HCT116 (cell line): ENCODE data around the gene ADGRB3. TPM values are rescaled to one million over a fixed set of nuclear protein-coding genes. Genes with fewer than 3 reads are reported as not detected.

Experiments
- ATAC-seq: fragments of 200-7000 bp; cut with Tn5 transposase; 2 replicates; pipeline ENCODE4 v1.9.1; 2020; ENCODE audit warnings: mild to moderate bottlenecking, moderate library complexity
- BruUV-seq: library from RNA; stranded (reverse); fragments of 400-500 nt; replicated peaks from 2 replicates; lab custom pipeline; 2021; lab: Mats Ljungman, UMichigan
- CTCF ChIA-PET: fragments of 300-600 bp; sonication (Branson Sonifier 250); formaldehyde crosslinking; loops from one replicate; lab custom pipeline; 2021; ENCODE audit warnings: antibody characterized with exemption; lab: Charles Lee
- POLR2A ChIA-PET: fragments of 300-600, 350-600 bp; sonication (Branson Sonifier 250); formaldehyde crosslinking; loops from one replicate; lab custom pipeline; 2021; ENCODE audit warnings: antibody characterized with exemption; lab: Charles Lee
- RAD21 ChIA-PET, 2 experiments: fragments of 300-600 bp; sonication (Branson Sonifier 250); formaldehyde crosslinking; loops; one replicate each; lab custom pipeline; 2023; ENCODE audit warnings: low total read pairs in 2 of 2; ENCODE audit not compliant: uncharacterized antibody in 2 of 2, unreplicated experiment in 2 of 2, low non-redundant PET in 1 of 2; lab: Charles Lee
- DNase-seq: peaks from one replicate; pipeline ENCODE4 v3.0.0-alpha.2; 2010; ENCODE audit warnings: low read depth, low spot score
- H2AFZ ChIP-seq: fragments of 200-600 bp; shearing (Covaris generic), sonication (generic); 2 replicates; pipeline ENCODE4 v1.6.1; 2017; ENCODE audit warnings: low read depth, mixed run types, mixed read lengths, antibody characterized with exemption, low read length; ENCODE audit not compliant: poor library complexity, severe bottlenecking
- H3K27ac ChIP-seq: 2 replicates; pipeline ENCODE4 v1.5.1; 2012; ENCODE audit warnings: low read depth, low read length
- H3K27me3 ChIP-seq: fragments of 200-600 bp; sonication (generic); 2 replicates; pipeline ENCODE4 v1.6.1; 2016; ENCODE audit warnings: mixed run types, low read length, mixed read lengths; ENCODE audit not compliant: insufficient read depth
- H3K36me3 ChIP-seq, 2 experiments: fragments of 200-500 bp in 1 of 2; fragments of 200-600 bp in 1 of 2; sonication (Bioruptor generic) in 1 of 2; sonication (generic) in 1 of 2; 2 replicates each; pipeline versions ENCODE4 v1.5.1 to v1.6.1; 2014 to 2016; ENCODE audit warnings: low read length in 2 of 2, inconsistent platforms in 1 of 2, mixed read lengths in 1 of 2, mixed run types in 1 of 2; ENCODE audit not compliant: insufficient read depth in 2 of 2, control insufficient read depth in 1 of 2
- H3K4me1 ChIP-seq, 2 experiments: fragments of 200-600 bp in 1 of 2; sonication (generic) in 1 of 2; 2 replicates each; pipeline versions ENCODE4 v1.5.1 to v1.6.1; 2012 to 2017; ENCODE audit warnings: low read length in 2 of 2, inconsistent platforms in 1 of 2, mild to moderate bottlenecking in 1 of 2, mixed read lengths in 1 of 2, mixed run types in 1 of 2, moderate library complexity in 1 of 2; ENCODE audit not compliant: insufficient read depth in 2 of 2, control insufficient read depth in 1 of 2
- H3K4me2 ChIP-seq: fragments of 200-600 bp; sonication (generic); 2 replicates; pipeline ENCODE4 v1.6.1; 2017; ENCODE audit warnings: mixed run types, low read length, mixed read lengths
- H3K4me3 ChIP-seq, 2 experiments: fragments of 200-600 bp in 1 of 2; sonication (generic) in 1 of 2; replicated peaks in 1 of 2; 2 replicates each; pipeline ENCODE4 v1.5.1; 2011 to 2016; ENCODE audit warnings: low read length in 2 of 2, control low read depth in 1 of 2, low read depth in 1 of 2, mild to moderate bottlenecking in 1 of 2, mixed read lengths in 1 of 2, mixed run types in 1 of 2
- H3K79me2 ChIP-seq: fragments of 200-600 bp; sonication (generic); 2 replicates; pipeline ENCODE4 v1.6.1; 2017; ENCODE audit warnings: mild to moderate bottlenecking, mixed run types, low read length, moderate library complexity, mixed read lengths; ENCODE audit not compliant: insufficient read depth
- H3K9ac ChIP-seq: fragments of 200-600 bp; sonication (generic); 2 replicates; pipeline ENCODE4 v1.6.1; 2016; ENCODE audit warnings: low read length, mixed read lengths
- H3K9me2 ChIP-seq: fragments of 200-600 bp; sonication (generic), shearing (Covaris generic); 2 replicates; pipeline ENCODE4 v1.6.1; 2017; ENCODE audit warnings: mixed run types, mild to moderate bottlenecking, moderate library complexity; ENCODE audit not compliant: insufficient read depth
- H3K9me3 ChIP-seq, 2 experiments: fragments of 200-500 bp in 1 of 2; fragments of 200-600 bp in 1 of 2; sonication (Bioruptor generic) in 1 of 2; sonication (generic) in 1 of 2; 2 replicates each; pipeline ENCODE4 v1.6.1; 2014 to 2017; ENCODE audit warnings: low read length in 2 of 2, mixed read lengths in 2 of 2, inconsistent platforms in 1 of 2, low read depth in 1 of 2, mild to moderate bottlenecking in 1 of 2, mixed run types in 1 of 2, moderate library complexity in 1 of 2; ENCODE audit not compliant: control insufficient read depth in 1 of 2, insufficient read depth in 1 of 2
- H4K20me1 ChIP-seq: fragments of 200-600 bp; sonication (generic), shearing (Covaris generic); 2 replicates; pipeline ENCODE4 v1.6.1; 2017; ENCODE audit warnings: mixed run types, mild to moderate bottlenecking, moderate library complexity; ENCODE audit not compliant: insufficient read depth
- CBX3 ChIP-seq: IDR thresholded peaks from 2 replicates; pipeline ENCODE4 v1.6.1; 2012; ENCODE audit warnings: low read depth
- CEBPB ChIP-seq: IDR thresholded peaks from 2 replicates; pipeline ENCODE4 v1.6.1; 2012; ENCODE audit warnings: low read depth
- CTCF ChIP-seq, 3 experiments: fragments of 200-600 bp in 1 of 3; sonication (generic) in 1 of 3; IDR thresholded peaks in 2 of 3; conservative IDR thresholded peaks in 1 of 3; 2 replicates each; pipeline ENCODE4 v1.5.1; 2012 to 2017; ENCODE audit warnings: low read depth in 2 of 3, low read length in 2 of 3, antibody characterized with exemption in 1 of 3, borderline replicate concordance in 1 of 3, control low read depth in 1 of 3, mild to moderate bottlenecking in 1 of 3, mixed read lengths in 1 of 3, mixed run types in 1 of 3, moderate library complexity in 1 of 3; ENCODE audit not compliant: insufficient read depth in 1 of 3
- EGR1 ChIP-seq: IDR thresholded peaks from 2 replicates; pipeline ENCODE4 v1.6.1; 2012; ENCODE audit warnings: low read depth
- ELF1 ChIP-seq: IDR thresholded peaks from 2 replicates; pipeline ENCODE4 v1.6.1; 2012; ENCODE audit warnings: low read depth, borderline replicate concordance
- EZH2 ChIP-seq: fragments of 200-600 bp; sonication (generic); IDR thresholded peaks from 2 replicates; pipeline ENCODE4 v1.6.1; 2017; ENCODE audit warnings: antibody characterized with exemption, mixed run types
- EZH2phosphoT487 ChIP-seq: fragments of 200-600 bp; IDR thresholded peaks from 2 replicates; pipeline ENCODE4 v1.6.1; 2018; ENCODE audit warnings: antibody characterized with exemption, borderline replicate concordance
- FOSL1 ChIP-seq: IDR thresholded peaks from 2 replicates; pipeline ENCODE4 v1.6.1; 2012; ENCODE audit warnings: low read depth
- JUND ChIP-seq: IDR thresholded peaks from 2 replicates; pipeline ENCODE4 v1.6.1; 2012
- MAX ChIP-seq: IDR thresholded peaks from 2 replicates; pipeline ENCODE4 v1.6.1; 2012
- POLR2A ChIP-seq: IDR thresholded peaks from 2 replicates; pipeline ENCODE4 v1.7.0; 2011; ENCODE audit warnings: borderline replicate concordance; ENCODE audit not compliant: insufficient read depth, insufficient read length; ENCODE audit errors: extremely low read depth
- SIN3A ChIP-seq: IDR thresholded peaks from 2 replicates; pipeline ENCODE4 v1.6.1; 2012; ENCODE audit warnings: low read depth
- SP1 ChIP-seq: IDR thresholded peaks from 2 replicates; pipeline ENCODE4 v1.6.1; 2012; ENCODE audit warnings: low read depth
- TCF7L2 ChIP-seq: IDR thresholded peaks from 2 replicates; pipeline ENCODE4 v1.7.0; 2011; ENCODE audit warnings: borderline replicate concordance, inconsistent platforms; ENCODE audit not compliant: insufficient read depth, insufficient read length; ENCODE audit errors: extremely low read depth
- YY1 ChIP-seq: IDR thresholded peaks from 2 replicates; pipeline ENCODE4 v1.6.1; 2011; ENCODE audit warnings: low read length, low read depth, moderate library complexity, mild to moderate bottlenecking; ENCODE audit not compliant: insufficient replicate concordance; ENCODE audit errors: extremely low read depth
- ZNF274 ChIP-seq: fragments of 200-500 bp; sonication (Bioruptor generic); IDR thresholded peaks from 2 replicates; pipeline ENCODE4 v1.6.1; 2014; ENCODE audit warnings: mild to moderate bottlenecking, low read depth, low read length, inconsistent platforms
- intact Hi-C: fragments of 100-400 bp; cut with micrococcal nuclease; formaldehyde crosslinking; loops from 2 replicates; pipeline ENCODE4 v1.10.0; 2022
- total RNA-seq: library from RNA; stranded (reverse); gene quantifications from one replicate; pipeline ENCODE4 v1.2.1, GENCODE V29; 2021; ENCODE audit not compliant: unreplicated experiment
- TF ChIP-seq, protein P1 (sequence below): IDR thresholded peaks from 2 replicates; pipeline ENCODE4 v1.6.1; 2012
- TF ChIP-seq, protein P2 (sequence below): IDR thresholded peaks from 2 replicates; pipeline ENCODE4 v1.6.1; 2011; ENCODE audit warnings: mild to moderate bottlenecking, low read length, moderate library complexity; ENCODE audit not compliant: insufficient replicate concordance; ENCODE audit errors: extremely low read depth
- TF ChIP-seq, protein P3 (sequence below): IDR thresholded peaks from 2 replicates; pipeline ENCODE4 v1.6.1; 2012; ENCODE audit warnings: low read depth

Gene ADGRB3
- total RNA-seq, 1 experiment from 2014 or later = not detected

GRCh38 chr6:69116658-69117057 is 481.6 kb downstream of the ADGRB3 start:
- Histone ChIP-seq H3K4me2 (no peak overlapping the region), H3K4me3 (no peak overlapping the region), H3K9ac (no peak overlapping the region), H3K9me2 (no peaks in the 10 kb centered on the region), H2AFZ (no peak overlapping the region), H3K4me1 (no peaks in the 10 kb centered on the region), H3K79me2 (no peaks in the 10 kb centered on the region), H3K36me3 (no peaks in the 10 kb centered on the region), H4K20me1 (no peaks in the 10 kb centered on the region), H3K9me3 (peaks cover 4 to 11% of the 10 kb centered on the region in 2 experiments; a peak in 2 of 4 replicates), H3K27me3 (no peaks in the 10 kb centered on the region), H3K27ac (no peak overlapping the region)
- TF ChIP-seq ELF1 (no peak), CTCF (IDR thresholded peaks at IDR 0.05 in 2 of 3, conservative IDR thresholded peaks at IDR 0.05 in 1 of 3; ENCODE audit: borderline replicate concordance in 1 of 3, insufficient read depth in 1 of 3, low read depth in 2 of 3, low read length in 2 of 3) (no peak), SIN3A (no peak), MAX (no peak), CEBPB (no peak), FOSL1 (no peak), ZNF274 (no peak), YY1 (no peak), POLR2A (no peak), TCF7L2 (no peak), EZH2phosphoT487 (no peak), EZH2 (no peak), SP1 (no peak), CBX3 (no peak), JUND (no peak), EGR1 (no peak)
- TF ChIP-seq, protein P1, sequence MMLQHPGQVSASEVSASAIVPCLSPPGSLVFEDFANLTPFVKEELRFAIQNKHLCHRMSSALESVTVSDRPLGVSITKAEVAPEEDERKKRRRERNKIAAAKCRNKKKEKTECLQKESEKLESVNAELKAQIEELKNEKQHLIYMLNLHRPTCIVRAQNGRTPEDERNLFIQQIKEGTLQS = no peak
- TF ChIP-seq, protein P2, sequence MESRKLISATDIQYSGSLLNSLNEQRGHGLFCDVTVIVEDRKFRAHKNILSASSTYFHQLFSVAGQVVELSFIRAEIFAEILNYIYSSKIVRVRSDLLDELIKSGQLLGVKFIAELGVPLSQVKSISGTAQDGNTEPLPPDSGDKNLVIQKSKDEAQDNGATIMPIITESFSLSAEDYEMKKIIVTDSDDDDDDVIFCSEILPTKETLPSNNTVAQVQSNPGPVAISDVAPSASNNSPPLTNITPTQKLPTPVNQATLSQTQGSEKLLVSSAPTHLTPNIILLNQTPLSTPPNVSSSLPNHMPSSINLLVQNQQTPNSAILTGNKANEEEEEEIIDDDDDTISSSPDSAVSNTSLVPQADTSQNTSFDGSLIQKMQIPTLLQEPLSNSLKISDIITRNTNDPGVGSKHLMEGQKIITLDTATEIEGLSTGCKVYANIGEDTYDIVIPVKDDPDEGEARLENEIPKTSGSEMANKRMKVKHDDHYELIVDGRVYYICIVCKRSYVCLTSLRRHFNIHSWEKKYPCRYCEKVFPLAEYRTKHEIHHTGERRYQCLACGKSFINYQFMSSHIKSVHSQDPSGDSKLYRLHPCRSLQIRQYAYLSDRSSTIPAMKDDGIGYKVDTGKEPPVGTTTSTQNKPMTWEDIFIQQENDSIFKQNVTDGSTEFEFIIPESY = no peak
- TF ChIP-seq, protein P3, sequence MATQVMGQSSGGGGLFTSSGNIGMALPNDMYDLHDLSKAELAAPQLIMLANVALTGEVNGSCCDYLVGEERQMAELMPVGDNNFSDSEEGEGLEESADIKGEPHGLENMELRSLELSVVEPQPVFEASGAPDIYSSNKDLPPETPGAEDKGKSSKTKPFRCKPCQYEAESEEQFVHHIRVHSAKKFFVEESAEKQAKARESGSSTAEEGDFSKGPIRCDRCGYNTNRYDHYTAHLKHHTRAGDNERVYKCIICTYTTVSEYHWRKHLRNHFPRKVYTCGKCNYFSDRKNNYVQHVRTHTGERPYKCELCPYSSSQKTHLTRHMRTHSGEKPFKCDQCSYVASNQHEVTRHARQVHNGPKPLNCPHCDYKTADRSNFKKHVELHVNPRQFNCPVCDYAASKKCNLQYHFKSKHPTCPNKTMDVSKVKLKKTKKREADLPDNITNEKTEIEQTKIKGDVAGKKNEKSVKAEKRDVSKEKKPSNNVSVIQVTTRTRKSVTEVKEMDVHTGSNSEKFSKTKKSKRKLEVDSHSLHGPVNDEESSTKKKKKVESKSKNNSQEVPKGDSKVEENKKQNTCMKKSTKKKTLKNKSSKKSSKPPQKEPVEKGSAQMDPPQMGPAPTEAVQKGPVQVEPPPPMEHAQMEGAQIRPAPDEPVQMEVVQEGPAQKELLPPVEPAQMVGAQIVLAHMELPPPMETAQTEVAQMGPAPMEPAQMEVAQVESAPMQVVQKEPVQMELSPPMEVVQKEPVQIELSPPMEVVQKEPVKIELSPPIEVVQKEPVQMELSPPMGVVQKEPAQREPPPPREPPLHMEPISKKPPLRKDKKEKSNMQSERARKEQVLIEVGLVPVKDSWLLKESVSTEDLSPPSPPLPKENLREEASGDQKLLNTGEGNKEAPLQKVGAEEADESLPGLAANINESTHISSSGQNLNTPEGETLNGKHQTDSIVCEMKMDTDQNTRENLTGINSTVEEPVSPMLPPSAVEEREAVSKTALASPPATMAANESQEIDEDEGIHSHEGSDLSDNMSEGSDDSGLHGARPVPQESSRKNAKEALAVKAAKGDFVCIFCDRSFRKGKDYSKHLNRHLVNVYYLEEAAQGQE = no peak
- POLR2A ChIA-PET = no interaction called here
- ATAC-seq (no peak), DNase-seq (no peak)
- RAD21 ChIA-PET = no interaction called here
- CTCF ChIA-PET = no interaction called here
- no TSS peak for BruUV-seq
- intact Hi-C loops = no loop called here
